SK-N-MC (cell line): Measurements from ENCODE around the gene HNRNPC.
"Not testable (repeated sequence)": the region's sequence is repeated elsewhere in the genome, so short reads cannot be mapped to it uniquely, and the experiment has no call there.

Experiments used
- DNase-seq: peaks from one replicate; pipeline ENCODE4 v3.0.0-alpha.2; 2011; ENCODE audit warnings: low read depth, low spot score
- H3K27ac ChIP-seq: fragments of 200-600 bp; sonication (generic); 2 replicates; pipeline ENCODE4 v1.5.1; 2016; ENCODE audit warnings: mixed run types
- H3K36me3 ChIP-seq: fragments of 200-600 bp; sonication (generic); 2 replicates; pipeline ENCODE4 v1.6.1; 2017; ENCODE audit warnings: antibody characterized with exemption, low read length, mixed read lengths; ENCODE audit not compliant: insufficient read depth
- H3K4me3 ChIP-seq: fragments of 200-600 bp; sonication (generic); 2 replicates; pipeline ENCODE4 v1.5.1; 2016
- H3K9ac ChIP-seq: fragments of 200-600 bp; sonication (generic); 2 replicates; pipeline ENCODE4 v1.8.0; 2017; ENCODE audit warnings: mixed run types, mixed read lengths; ENCODE audit not compliant: insufficient read length
- H3K9me3 ChIP-seq: fragments of 200-600 bp; sonication (generic); 2 replicates; pipeline ENCODE4 v1.6.1; 2017; ENCODE audit warnings: low read depth, mild to moderate bottlenecking, antibody characterized with exemption, low read length, moderate library complexity, mixed read lengths
- EZH2 ChIP-seq: fragments of 200-600 bp; sonication (generic); IDR thresholded peaks from one replicate; pipeline ENCODE4 v1.6.1; 2017; ENCODE audit warnings: antibody characterized with exemption
- FOXP2 ChIP-seq: optimal IDR thresholded peaks from 2 replicates; pipeline ENCODE3; 2011; ENCODE audit warnings: mild to moderate bottlenecking, moderate library complexity; ENCODE audit not compliant: insufficient read depth; ENCODE audit errors: extremely low read length, control extremely low read depth
- POLR2AphosphoS5 ChIP-seq: IDR thresholded peaks from 2 replicates; pipeline ENCODE4 v1.6.1; 2012; ENCODE audit warnings: mild to moderate bottlenecking, low read depth, low read length, borderline replicate concordance

The HNRNPC gene

DNA sequence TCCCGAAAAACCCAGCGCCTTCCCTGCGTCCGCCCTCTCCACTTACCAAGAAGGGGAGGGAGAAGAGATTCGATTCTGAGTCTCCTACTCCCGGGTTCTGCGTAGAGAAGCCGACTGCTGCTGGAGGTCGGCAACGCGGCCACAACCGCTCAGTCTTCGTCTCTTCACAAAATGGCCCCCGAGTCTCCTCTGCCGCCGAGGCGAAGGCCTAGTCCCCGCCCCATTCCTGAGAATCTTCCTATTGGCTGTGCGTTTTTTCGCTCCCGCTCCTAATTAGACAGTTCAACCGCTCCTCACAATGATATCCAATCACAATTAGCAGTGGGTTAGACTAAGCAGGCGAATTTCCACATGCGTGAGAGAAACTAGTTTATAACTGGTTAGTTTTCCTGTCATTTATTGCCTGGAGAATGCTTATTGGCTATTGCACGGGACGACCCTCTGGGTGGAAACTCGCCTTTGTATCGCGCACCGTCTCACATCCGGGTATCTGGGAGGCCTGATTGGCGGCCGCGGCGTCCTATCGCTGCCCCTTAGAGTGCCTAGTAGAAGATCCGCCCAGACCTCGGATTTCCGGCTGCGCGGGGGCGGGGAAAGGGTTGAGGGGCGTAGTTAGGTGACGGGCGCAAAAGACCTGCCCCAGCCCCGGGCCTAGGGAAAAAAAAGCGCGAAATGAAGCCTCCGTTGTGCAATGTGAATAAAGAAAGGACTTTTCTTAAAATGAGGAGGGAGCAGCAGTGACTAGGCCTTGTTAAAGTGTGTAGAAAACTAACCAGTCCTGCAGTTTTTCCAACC, at the start of gene HNRNPC:
HNRNPC (minus strand) TSS at position 191 of the 795 bp plus-strand sequence. CDS start 35,249 bp downstream, outside the sequence.
- DNase-seq = peak; percentile 100
- H3K9me3 ChIP-seq = no peaks in the 10 kb centered on the region
- H3K36me3 ChIP-seq = peaks cover 45% of the 10 kb centered on the region
- peak within 1 kb of the TSS; percentile 99 for H3K9ac ChIP-seq
- H3K27ac ChIP-seq = peak within 1 kb of the TSS; percentile 96
- TF ChIP-seq POLR2AphosphoS5 (peak; percentile 97), FOXP2 (no peak)
- H3K4me3 ChIP-seq = peak within 1 kb of the TSS; percentile 92

DNA sequence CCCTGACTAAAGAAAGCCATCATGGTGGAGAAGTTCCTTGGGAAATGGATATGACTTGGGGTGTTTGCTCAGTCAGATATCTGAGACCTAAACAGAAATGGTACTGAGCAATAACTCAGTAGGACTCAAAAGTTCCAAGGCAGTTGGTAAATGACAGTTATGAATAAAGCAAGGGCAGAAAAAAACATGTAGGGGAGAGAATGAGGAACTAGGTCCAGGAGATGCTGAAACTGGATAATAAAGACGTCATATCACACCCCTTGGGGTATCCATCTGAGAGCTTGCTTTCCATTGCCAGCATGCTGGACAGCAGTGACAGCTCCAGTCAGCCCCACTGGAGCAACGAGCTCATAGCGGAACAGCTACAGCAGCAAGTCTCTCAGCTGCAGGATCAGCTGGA, 48.2 kb upstream of the HNRNPC start:
- no peaks in the 10 kb centered on the region for H3K36me3 ChIP-seq
- DNase-seq = no peak
- H3K9me3 ChIP-seq = no peaks in the 10 kb centered on the region
- no peak overlapping the region for H3K9ac ChIP-seq
- TF ChIP-seq FOXP2 (no peak), EZH2 (no peak), POLR2AphosphoS5 (no peak)
- H3K4me3 ChIP-seq = no peak overlapping the region
- no peak overlapping the region for H3K27ac ChIP-seq

DNA sequence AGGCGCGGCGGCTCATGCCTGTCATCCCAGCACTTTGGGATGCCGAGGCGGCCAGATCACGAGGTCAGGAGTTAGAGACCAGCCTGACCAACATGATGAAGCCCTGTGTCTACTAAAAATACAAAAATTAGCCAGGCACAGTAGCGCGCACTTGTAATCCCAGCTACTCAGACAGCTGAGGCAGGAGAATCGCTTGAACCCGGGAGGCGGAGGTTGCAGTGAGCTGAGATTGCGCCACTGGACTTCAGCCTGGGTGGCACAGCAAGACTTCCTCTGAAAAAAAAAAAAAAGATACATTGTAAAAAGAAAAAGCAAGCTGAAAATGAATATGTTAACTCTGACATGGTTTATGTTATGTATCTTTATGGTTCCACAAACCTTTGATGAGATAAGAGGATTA, 44.3 kb upstream of the HNRNPC start:
- Histone ChIP-seq H3K9ac (no peak overlapping the region), H3K27ac (no peak overlapping the region), H3K9me3 (no peaks in the 10 kb centered on the region), H3K4me3 (no peak overlapping the region), H3K36me3 (no peaks in the 10 kb centered on the region)
- TF ChIP-seq POLR2AphosphoS5 = no peak
- TF ChIP-seq FOXP2 = no peak
- no peak for TF ChIP-seq EZH2
- no peak for DNase-seq

DNA sequence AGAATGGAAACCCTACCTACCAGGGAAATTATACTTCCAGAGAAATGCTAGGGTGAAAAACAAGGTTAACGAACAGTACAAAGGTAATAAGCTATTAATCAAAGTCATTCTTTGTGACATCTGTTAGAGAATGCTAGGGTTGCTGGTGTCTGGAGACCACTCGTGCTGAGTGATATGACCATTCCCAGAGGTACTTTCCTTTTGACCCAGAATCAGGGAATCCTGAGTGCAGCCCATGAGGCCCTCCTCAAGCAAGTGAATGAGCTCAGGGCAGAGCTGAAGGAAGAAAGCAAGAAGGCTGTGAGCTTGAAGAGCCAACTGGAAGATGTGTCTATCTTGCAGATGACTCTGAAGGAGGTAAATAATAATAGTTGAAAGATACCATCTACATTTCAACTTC, 42.4 kb upstream of the HNRNPC start:
- Histone ChIP-seq H3K9me3 (no peaks in the 10 kb centered on the region), H3K27ac (no peak overlapping the region), H3K36me3 (no peaks in the 10 kb centered on the region), H3K9ac (no peak overlapping the region), H3K4me3 (no peak overlapping the region)
- DNase-seq = no peak
- TF ChIP-seq FOXP2 (no peak), POLR2AphosphoS5 (no peak), EZH2 (no peak)

GRCh38 chr14:21309956-21310355, 40.7 kb upstream of the HNRNPC start:
- H3K4me3 ChIP-seq = no peak overlapping the region
- TF ChIP-seq POLR2AphosphoS5 = no peak
- TF ChIP-seq FOXP2 = no peak
- no peak for TF ChIP-seq EZH2
- no peak overlapping the region for H3K27ac ChIP-seq
- no peaks in the 10 kb centered on the region for H3K36me3 ChIP-seq
- H3K9ac ChIP-seq = no peak overlapping the region
- no peaks in the 10 kb centered on the region for H3K9me3 ChIP-seq
- DNase-seq = no peak

DNA sequence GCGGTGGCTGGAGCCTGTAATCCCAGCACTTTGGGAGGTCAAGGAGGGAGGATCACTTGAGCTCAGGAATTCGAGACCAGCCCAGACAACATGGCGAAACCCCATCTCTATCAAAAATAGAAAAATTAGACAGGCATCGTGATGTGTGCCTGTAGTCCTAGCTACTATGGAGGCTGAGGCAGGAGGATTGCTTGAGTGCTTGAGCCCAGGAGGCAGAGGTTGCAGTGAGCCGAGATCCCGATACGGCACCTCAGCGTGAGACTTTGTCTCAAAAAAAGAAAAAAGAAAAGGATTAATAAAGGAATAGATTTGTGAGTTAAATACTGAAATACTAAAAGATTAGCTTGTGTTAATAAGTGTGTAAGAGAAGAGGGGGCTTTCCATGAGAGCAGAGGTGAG, 40.0 kb upstream of the HNRNPC start:
- no peaks in the 10 kb centered on the region for H3K9me3 ChIP-seq
- TF ChIP-seq POLR2AphosphoS5 (no peak), EZH2 (no peak), FOXP2 (no peak)
- H3K9ac ChIP-seq = no peak overlapping the region
- no peak overlapping the region for H3K27ac ChIP-seq
- H3K4me3 ChIP-seq = no peak overlapping the region
- no peak for DNase-seq
- no peaks in the 10 kb centered on the region for H3K36me3 ChIP-seq

- Histone ChIP-seq H3K27ac (no peak overlapping the region), H3K9me3 (no peaks in the 10 kb centered on the region), H3K9ac (no peak overlapping the region), H3K36me3 (no peaks in the 10 kb centered on the region), H3K4me3 (no peak overlapping the region)
- peak; percentile 5 for DNase-seq
- TF ChIP-seq POLR2AphosphoS5 = peak; percentile 51; the same call in 1 of the 2 replicates
- no peak for TF ChIP-seq EZH2
These were observed 39.4 kb upstream of the HNRNPC start for GRCh38 chr14:21308479-21309237.

- no peak for DNase-seq
- Histone ChIP-seq H3K9ac (no peak overlapping the region), H3K36me3 (no peaks in the 10 kb centered on the region), H3K27ac (no peak overlapping the region), H3K4me3 (no peak overlapping the region), H3K9me3 (no peaks in the 10 kb centered on the region)
- no peak for TF ChIP-seq POLR2AphosphoS5
- no peak for TF ChIP-seq FOXP2
These were observed 38.9 kb upstream of the HNRNPC start for GRCh38 chr14:21308132-21308478.

GRCh38 chr14:21307637-21308036, 38.4 kb upstream of the HNRNPC start:
- Histone ChIP-seq H3K9ac (no peak overlapping the region), H3K4me3 (no peak overlapping the region), H3K27ac (no peak overlapping the region), H3K9me3 (no peaks in the 10 kb centered on the region), H3K36me3 (no peaks in the 10 kb centered on the region)
- TF ChIP-seq POLR2AphosphoS5 = no peak
- DNase-seq = no peak

DNA sequence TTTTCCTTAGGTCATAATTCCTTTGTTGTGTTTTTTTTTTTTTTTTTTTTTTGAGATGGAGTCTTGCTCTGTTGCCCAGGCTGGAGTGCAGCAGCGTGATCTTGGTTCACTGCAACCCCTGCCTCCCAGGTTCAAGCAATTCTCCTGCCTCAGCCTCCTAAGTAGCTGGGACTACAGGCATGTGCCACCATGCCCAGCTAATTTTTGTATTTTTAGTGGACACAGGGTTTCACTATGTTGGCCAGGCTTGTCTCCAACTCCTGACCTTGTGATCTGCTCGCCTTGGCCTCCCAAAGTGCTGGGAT, 33.5 kb upstream of the HNRNPC start:
- not testable (repeated sequence) for H3K27ac ChIP-seq, H3K9me3 ChIP-seq, H3K4me3 ChIP-seq, H3K9ac ChIP-seq, DNase-seq, H3K36me3 ChIP-seq
